Body of pancreas (tissue), 4 donors: ENCODE data around the gene PCGF3. TPM values are rescaled to one million over a fixed set of nuclear protein-coding genes. Genes with fewer than 3 reads are reported as not detected.

ENCODE experiments used
- ATAC-seq: fragments of 150-250 bp; one replicate; pipeline ENCODE4 v1.9.1; 2016
- DNase-seq, 4 donors: peaks; one replicate each; pipeline ENCODE4 v3.0.0-alpha.2; 2019
- H3K27ac ChIP-seq, 4 donors: fragments of 200-600 bp; sonication (generic); 1 replicate in 3 of 4; 2 replicates in 1 of 4; pipeline versions ENCODE4 v1.5.1 to v1.6.1; 2016 to 2019; ENCODE audit warnings: mild to moderate bottlenecking in 1 of 4, mixed read lengths in 1 of 4, moderate library complexity in 1 of 4
- H3K27me3 ChIP-seq, 2 donors: fragments of 200-600 bp; sonication (generic); one replicate each; pipeline ENCODE4 v1.6.0; 2016; ENCODE audit warnings: mild to moderate bottlenecking in 1 of 2
- H3K36me3 ChIP-seq, 2 donors: fragments of 200-600 bp; sonication (generic); replicated peaks in 1 of 2; 2 replicates each; pipeline ENCODE4 v1.5.1; 2016; ENCODE audit warnings: low read depth in 2 of 2; ENCODE audit not compliant: insufficient read depth in 1 of 2
- H3K4me1 ChIP-seq: fragments of 200-600 bp; sonication (generic); one replicate; pipeline ENCODE4 v1.6.0; 2016
- H3K4me3 ChIP-seq, 2 donors: fragments of 200-600 bp; sonication (generic); 1 replicate in 1 of 2; 2 replicates in 1 of 2; pipeline ENCODE4 v1.5.1; 2016 to 2019
- H3K9me3 ChIP-seq, 3 donors: fragments of 200-600 bp; sonication (generic); 1 replicate in 2 of 3; 2 replicates in 1 of 3; pipeline ENCODE4 v1.5.1; 2016
- POLR2A ChIP-seq, 3 donors: fragments of 450-650 bp; IDR thresholded peaks; one replicate each; pipeline ENCODE4 v1.6.1; 2016; ENCODE audit warnings: antibody characterized with exemption in 3 of 3, mild to moderate bottlenecking in 2 of 3
- WGBS, 2 donors: methylation state at CpG; one replicate each; pipeline ENCODE4 v1.1.5; 2017; 5-methylcytosine and 5-hydroxymethylcytosine counted together
- intact Hi-C: fragments of 100-400 bp; cut with DNase I; formaldehyde crosslinking; loops from one replicate; pipeline ENCODE4 v1.15.1; 2023
- total RNA-seq, 2 donors: library from RNA; depleted of rRNA; stranded (reverse); fragments of >200 nt; gene quantifications; one replicate each; pipeline ENCODE4 v1.1.0, GENCODE V29; 2016
- TF ChIP-seq, protein P1 (sequence below), 7 experiments: fragments of 450-650 bp in 4 of 7; fragments of 200-600 bp in 3 of 7; sonication (generic) in 3 of 7; IDR thresholded peaks; one replicate each; pipeline ENCODE4 v1.5.1; 2016 to 2019; ENCODE audit warnings: antibody characterized with exemption in 7 of 7

PCGF3 gene
- total RNA-seq, 2 donors from 2014 or later: 16.8 to 31.1 TPM

DNA sequence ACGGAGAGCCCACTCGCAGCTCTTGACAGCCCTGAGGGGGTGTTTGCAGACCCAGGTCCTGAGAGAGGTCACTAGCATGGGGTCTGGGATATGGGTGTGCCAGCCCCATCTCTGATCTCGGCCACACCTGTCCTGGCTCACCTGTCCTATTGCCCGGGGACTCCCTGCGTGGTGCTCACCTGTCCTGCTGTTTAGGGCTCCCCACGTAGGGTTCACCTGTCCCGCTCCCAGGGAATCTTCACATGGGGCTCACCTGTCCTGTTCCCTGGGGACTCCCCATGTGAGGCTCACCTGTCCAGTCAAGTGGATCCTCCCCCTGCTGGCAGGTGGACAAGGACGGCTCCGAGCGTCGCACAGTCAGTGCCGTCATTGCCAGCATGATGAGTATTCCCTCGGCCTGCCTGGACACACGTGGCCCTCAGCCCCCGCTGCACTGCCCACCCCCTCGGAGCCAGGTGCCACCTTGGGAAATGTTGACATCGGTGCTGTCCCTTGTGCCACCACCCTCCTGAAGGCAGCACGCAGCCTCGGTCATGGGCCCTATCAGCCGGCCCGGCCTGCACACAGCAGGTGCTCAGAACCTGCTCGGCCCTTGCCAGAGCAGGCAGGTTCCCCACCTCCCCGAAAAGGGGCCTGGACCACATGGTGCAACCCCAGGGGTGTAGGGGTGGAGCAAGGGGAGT is 23.0 kb upstream of the PCGF3 start:
- Histone ChIP-seq H3K4me1 (peaks cover 43% of the 10 kb centered on the region), H3K27ac (no peak overlapping the region), H3K36me3 (no peaks in the 10 kb centered on the region), H3K9me3 (no peaks in the 10 kb centered on the region), H3K27me3 (no peaks in the 10 kb centered on the region), H3K4me3 (no peak overlapping the region)
- 44 to 70% methylated on average over 7 to 23 of the region's 23 CpGs for WGBS, 2 donors
- intact Hi-C loops: no loop called here
- ATAC-seq: no peak
- DNase-seq: peak in 1 of 4 donors; percentile 18
- TF ChIP-seq, protein P1, sequence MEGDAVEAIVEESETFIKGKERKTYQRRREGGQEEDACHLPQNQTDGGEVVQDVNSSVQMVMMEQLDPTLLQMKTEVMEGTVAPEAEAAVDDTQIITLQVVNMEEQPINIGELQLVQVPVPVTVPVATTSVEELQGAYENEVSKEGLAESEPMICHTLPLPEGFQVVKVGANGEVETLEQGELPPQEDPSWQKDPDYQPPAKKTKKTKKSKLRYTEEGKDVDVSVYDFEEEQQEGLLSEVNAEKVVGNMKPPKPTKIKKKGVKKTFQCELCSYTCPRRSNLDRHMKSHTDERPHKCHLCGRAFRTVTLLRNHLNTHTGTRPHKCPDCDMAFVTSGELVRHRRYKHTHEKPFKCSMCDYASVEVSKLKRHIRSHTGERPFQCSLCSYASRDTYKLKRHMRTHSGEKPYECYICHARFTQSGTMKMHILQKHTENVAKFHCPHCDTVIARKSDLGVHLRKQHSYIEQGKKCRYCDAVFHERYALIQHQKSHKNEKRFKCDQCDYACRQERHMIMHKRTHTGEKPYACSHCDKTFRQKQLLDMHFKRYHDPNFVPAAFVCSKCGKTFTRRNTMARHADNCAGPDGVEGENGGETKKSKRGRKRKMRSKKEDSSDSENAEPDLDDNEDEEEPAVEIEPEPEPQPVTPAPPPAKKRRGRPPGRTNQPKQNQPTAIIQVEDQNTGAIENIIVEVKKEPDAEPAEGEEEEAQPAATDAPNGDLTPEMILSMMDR (IDR thresholded peaks at IDR 0.05): no peak
- no peak for TF ChIP-seq POLR2A (IDR thresholded peaks at IDR 0.05)

DNA sequence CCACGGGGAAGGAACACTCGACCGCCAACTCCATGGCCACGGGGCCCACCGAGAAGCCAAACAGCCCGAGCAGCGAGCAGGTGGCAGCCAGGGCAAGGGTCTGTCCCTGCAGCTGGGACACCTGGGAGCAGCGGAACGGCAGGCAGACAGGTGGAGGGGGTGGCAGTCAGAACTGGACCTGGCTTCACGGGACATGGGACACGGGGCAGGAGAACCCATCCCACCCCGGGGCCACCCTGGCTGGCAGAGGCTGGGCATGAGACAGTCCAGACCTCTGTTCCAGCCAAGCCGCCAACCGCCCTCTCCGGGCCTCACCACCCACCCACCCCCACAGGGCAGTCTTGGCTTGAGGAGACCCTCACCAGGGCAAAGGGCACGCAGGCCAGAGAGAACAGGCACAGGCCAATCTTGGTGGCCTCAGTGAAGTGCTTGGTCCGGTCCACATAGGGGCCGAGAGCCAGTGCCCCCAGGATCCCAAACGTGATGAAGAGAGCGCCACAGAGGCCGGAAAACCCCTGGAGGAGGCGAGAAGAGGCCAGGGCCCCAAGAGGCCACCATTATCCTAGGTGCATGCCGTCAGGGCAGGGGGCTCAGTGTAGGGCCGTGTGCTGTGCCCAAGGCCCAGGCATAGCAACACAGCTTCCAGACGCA is 22.3 kb upstream of the PCGF3 start:
- no peak for TF ChIP-seq POLR2A (IDR thresholded peaks at IDR 0.05)
- TF ChIP-seq, protein P1 (IDR thresholded peaks at IDR 0.05): no peak
- H3K9me3 ChIP-seq: no peaks in the 10 kb centered on the region
- no peak overlapping the region for H3K27ac ChIP-seq
- no peaks in the 10 kb centered on the region for H3K27me3 ChIP-seq
- DNase-seq (no peak), ATAC-seq (no peak)
- whole genome bisulfite sequencing, 2 donors: 73 to 76% methylated on average over 15 to 21 of the region's 25 CpGs
- no peak overlapping the region for H3K4me3 ChIP-seq
- H3K4me1 ChIP-seq: peaks cover 43% of the 10 kb centered on the region
- intact Hi-C loops: no loop called here
- no peaks in the 10 kb centered on the region for H3K36me3 ChIP-seq

DNA sequence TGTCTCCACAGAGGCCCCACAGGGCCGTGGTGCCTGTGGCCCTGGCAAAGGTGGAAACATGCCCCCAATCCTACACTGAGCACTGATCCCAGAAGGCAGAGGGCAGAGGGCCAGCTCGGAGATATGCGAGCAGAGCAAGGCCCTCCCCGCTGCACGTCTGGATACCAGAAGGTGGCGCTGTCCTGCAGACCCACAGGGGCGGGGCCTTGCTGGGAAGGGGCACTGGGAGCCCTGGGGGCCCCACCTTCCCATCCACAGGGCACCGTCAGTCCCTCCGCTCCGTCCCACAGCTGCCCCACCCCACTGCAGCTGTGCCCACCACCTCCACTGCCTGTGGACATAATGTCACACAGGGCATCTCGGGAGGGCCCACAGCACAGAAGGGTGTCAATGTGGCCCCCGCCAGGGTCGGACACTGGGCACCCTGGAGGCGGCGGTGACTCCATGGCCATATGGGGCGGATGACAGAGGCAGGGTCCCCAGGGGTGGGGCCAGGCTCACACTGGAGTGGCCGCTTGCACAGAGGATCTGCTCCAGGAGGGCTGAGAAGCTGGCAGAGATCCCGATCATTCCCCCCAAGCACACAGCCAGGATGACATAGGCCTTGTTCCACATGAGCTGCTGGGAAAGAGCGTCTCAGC is 21.5 kb upstream of the PCGF3 start:
- H3K4me1 ChIP-seq: peaks cover 46% of the 10 kb centered on the region
- no peak for ATAC-seq
- 54 to 56% methylated on average over 11 to 17 of the region's 19 CpGs for WGBS, 2 donors
- TF ChIP-seq, protein P1 (IDR thresholded peaks at IDR 0.05): peak in 6 of 7 experiments; percentile 14 to 51 (median 36)
- TF ChIP-seq POLR2A (IDR thresholded peaks at IDR 0.05): no peak
- intact Hi-C loops: no loop called here
- H3K4me3 ChIP-seq: no peak overlapping the region
- H3K27ac ChIP-seq: no peak overlapping the region
- no peaks in the 10 kb centered on the region for H3K27me3 ChIP-seq
- H3K36me3 ChIP-seq: no peaks in the 10 kb centered on the region
- no peaks in the 10 kb centered on the region for H3K9me3 ChIP-seq
- DNase-seq: peak in 3 of 4 donors; percentile 58 to 69 (median 59)

DNA sequence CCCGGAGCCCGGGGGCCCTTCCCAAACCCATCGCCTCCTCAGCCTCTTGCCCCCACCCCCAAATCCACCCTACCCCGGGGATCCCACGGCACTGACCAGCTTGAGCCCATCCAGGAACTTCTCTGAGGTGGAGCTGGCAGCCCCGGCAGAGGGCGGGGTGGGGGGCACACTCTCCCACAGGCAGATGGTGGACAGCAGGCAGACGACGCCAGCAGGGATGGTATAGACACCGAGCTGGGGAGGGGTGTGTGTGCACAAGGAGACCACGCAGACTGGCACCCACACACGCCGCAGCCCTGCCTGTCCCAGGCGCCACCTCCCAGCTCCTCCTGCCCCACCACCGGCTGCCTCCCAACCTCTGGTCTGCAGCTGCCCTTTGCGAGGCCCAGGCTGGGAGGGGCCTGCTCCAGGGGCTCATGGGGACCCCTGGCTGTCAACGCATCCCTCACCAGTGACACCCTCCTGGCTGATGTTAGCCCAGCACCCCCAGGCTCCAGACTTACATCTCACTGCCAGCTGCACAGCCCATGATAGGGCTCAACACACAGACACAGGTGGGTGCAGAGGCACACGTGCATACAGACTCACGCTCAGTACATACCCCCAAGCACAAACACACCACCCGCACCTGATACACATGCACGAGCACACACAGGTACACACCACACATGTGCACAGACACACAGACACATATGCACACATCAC is 20.9 kb upstream of the PCGF3 start:
- Histone ChIP-seq H3K9me3 (no peaks in the 10 kb centered on the region), H3K4me1 (peaks cover 46% of the 10 kb centered on the region), H3K4me3 (no peak overlapping the region), H3K27me3 (no peaks in the 10 kb centered on the region), H3K36me3 (no peaks in the 10 kb centered on the region), H3K27ac (no peak overlapping the region)
- ATAC-seq (no peak), DNase-seq (no peak)
- TF ChIP-seq, protein P1 (IDR thresholded peaks at IDR 0.05): no peak
- TF ChIP-seq POLR2A (IDR thresholded peaks at IDR 0.05): no peak
- 79 to 83% methylated on average over 10 to 21 of the region's 21 CpGs for WGBS, 2 donors
- intact Hi-C loops: no loop called here
